ENCODE results near the gene AUTS2. TPM values are rescaled to one million over a fixed set of nuclear protein-coding genes. Genes with fewer than 3 reads are reported as not detected.

AUTS2 gene
- total RNA-seq, 2 donors from 2014 or later = 0.53 to 2.2 TPM

GRCh38 chr7:69635555-69636185 lies 37.4 kb downstream of the AUTS2 start:
- no peak overlapping the region for H3K27ac Mint-ChIP-seq
- DNase-seq (ENCODE audit: low spot score in 2 of 2) (no peak), ATAC-seq (no peak)
- no peaks in the 10 kb centered on the region for H3K9me3 Mint-ChIP-seq
- H3K36me3 Mint-ChIP-seq = no peaks in the 10 kb centered on the region

DNA sequence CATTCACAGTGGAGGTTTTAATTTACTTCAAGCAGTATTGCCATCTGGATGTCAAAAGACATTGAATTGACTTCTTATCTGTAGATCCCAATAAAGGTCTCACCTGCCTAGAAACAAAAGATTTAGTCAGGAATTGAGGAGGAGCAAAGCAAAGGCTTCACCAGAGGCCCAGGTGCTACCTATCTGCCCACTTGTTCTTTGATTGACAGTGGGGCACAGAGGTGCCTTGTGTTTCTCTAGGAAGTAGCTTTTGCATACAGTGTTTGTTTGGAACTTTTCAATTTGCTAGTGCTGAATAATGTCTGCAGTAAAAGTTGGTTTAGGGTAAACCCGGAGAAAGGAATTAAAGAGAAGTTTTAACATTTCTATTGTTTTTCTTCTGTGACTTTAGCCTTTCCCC lies 40.4 kb downstream of the AUTS2 start:
- Mint-ChIP-seq H3K36me3 (no peaks in the 10 kb centered on the region), H3K27ac (no peak overlapping the region), H3K9me3 (no peaks in the 10 kb centered on the region)
- DNase-seq (ENCODE audit: low spot score in 2 of 2) = no peak
- no peak for ATAC-seq

- no peaks in the 10 kb centered on the region for H3K36me3 Mint-ChIP-seq
- no peak for DNase-seq (ENCODE audit: low spot score in 2 of 2)
- no peak overlapping the region for H3K27ac Mint-ChIP-seq
- ATAC-seq = no peak
- no peaks in the 10 kb centered on the region for H3K9me3 Mint-ChIP-seq
These were observed 41.9 kb downstream of the AUTS2 start for GRCh38 chr7:69640216-69640615.

DNA sequence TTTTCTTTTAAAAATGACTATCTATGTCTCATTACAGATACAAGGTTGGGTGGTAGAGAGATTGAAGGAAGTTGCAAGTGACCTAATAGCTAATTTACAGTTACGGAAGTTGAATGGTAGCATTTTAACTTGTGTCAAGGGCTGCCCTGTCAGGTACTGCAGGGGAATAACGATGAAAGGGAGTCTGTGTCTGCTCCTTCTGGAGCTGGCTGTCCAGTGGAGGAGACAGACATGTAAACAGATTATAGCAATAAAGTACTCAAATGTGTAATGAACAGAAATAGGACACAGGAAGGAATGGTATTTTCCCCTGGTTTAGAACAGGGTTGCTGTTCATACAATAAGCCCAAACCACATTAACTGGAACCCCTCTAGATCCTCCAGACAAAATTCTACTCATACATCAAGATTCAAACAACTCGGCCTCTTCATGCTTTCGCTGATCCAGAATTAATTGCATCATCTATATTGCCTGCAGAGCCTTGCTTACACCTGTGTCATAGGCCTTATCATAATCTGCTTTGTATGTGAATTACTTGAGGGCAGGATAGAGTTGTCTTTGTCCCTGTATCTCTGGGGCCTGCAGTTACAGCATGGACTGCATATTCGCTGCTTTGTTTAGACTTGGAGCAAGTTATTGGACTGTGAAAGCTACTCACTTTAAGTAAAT lies 42.8 kb downstream of the AUTS2 start:
- Mint-ChIP-seq H3K9me3 (no peaks in the 10 kb centered on the region), H3K36me3 (no peaks in the 10 kb centered on the region), H3K27ac (no peak overlapping the region)
- ATAC-seq (no peak), DNase-seq (ENCODE audit: low spot score in 2 of 2) (no peak)

GRCh38 chr7:69643265-69643664 lies 45.0 kb downstream of the AUTS2 start:
- ATAC-seq (no peak), DNase-seq (ENCODE audit: low spot score in 2 of 2) (no peak)
- H3K36me3 Mint-ChIP-seq = no peaks in the 10 kb centered on the region
- H3K9me3 Mint-ChIP-seq = no peaks in the 10 kb centered on the region
- no peak overlapping the region for H3K27ac Mint-ChIP-seq

GRCh38 chr7:69643708-69644445 lies 45.6 kb downstream of the AUTS2 start:
- ATAC-seq (no peak), DNase-seq (ENCODE audit: low spot score in 2 of 2) (no peak)
- no peaks in the 10 kb centered on the region for H3K9me3 Mint-ChIP-seq
- H3K27ac Mint-ChIP-seq = no peak overlapping the region
- no peaks in the 10 kb centered on the region for H3K36me3 Mint-ChIP-seq

DNA sequence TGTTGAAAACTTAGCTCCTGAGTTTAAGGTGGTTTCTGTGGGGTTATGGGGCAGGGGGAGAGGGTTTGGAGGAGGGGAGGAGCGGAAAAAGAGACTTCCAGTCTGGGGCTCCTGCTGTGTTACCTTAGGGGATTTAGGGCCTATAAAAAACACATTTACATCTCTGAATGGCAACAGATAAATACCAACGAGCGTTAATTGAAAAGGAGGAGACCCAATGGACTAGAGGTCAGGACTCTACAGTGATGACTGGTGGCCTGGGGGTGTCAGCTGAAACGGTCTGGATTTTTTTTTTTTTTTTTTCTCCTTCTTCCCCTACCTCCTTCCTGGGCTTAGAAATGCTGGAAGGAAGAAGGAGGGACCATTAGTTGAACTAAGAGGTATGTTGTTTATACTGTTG lies 47.4 kb downstream of the AUTS2 start:
- no peak for ATAC-seq

GRCh38 chr7:69651101-69651590 lies 52.9 kb downstream of the AUTS2 start:
- Mint-ChIP-seq H3K27ac (no peak overlapping the region), H3K9me3 (no peaks in the 10 kb centered on the region), H3K36me3 (no peaks in the 10 kb centered on the region)
- ATAC-seq (peak in 1 of 2 donors; percentile 47), DNase-seq (ENCODE audit: low spot score in 2 of 2) (no peak)

More for the DNA sequence above, 47.4 kb downstream of the AUTS2 start:
- Mint-ChIP-seq H3K36me3 (no peaks in the 10 kb centered on the region), H3K9me3 (no peaks in the 10 kb centered on the region), H3K27ac (no peak overlapping the region)
- DNase-seq (ENCODE audit: low spot score in 2 of 2) = no peak

DNA sequence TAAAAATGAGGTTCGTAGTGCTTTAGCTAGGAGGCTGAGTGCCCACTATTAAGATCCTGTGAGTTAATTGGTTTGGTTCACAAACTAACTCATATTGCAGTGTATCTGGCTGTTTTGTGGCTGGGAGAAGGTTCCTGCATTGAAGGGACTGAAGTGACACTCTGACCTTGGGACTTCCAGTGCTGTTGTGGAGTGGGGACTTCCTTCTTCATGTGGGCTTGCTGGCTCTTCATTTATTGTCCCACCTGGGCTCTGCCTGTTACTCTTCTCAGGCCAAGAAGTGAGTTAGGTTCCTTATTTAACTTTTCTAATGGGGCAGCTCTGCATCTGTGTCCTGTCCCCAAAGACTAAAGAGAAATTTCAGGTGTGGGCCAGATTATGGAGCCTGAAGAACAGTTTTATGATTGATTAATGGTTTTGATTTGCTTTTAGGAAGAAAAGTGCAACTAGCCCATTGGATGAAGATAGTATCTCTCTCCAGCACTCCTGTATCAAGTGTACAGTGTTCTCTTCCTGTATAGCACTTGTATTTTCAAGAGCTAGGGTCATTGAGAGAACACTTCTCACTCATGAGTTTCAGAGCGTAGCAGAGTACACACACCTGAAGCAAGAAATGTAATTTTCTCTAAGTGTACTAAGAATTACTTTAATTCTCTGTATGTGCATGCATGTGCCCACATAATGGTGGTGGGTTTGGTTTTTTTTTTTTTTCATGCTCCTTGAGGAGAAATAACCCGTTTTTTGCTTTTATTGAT lies 54.8 kb downstream of the AUTS2 start:
- no peak for DNase-seq (ENCODE audit: low spot score in 2 of 2)
- Mint-ChIP-seq H3K27ac (no peak overlapping the region), H3K9me3 (no peaks in the 10 kb centered on the region), H3K36me3 (no peaks in the 10 kb centered on the region)
- ATAC-seq = no peak

DNA sequence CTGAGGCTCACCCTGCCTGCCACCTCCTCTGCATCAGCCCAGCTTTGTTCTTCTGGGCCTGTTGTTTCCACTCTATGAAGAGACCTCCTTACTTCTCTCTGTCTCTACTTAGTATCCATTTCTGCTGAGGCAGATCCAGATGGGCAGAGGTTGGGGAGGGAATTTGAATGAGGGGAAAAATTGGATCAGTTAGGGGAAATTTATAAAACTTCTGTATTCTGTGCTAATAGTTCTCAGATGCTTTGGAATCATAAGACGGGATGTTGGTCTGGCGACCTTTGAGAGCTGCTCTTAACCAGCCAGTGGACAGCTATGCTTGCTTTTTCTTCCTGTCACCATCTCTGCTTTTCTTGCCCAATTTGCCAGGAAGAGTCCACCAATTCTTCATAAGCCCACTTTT lies 55.5 kb downstream of the AUTS2 start:
- ATAC-seq (no peak), DNase-seq (ENCODE audit: low spot score in 2 of 2) (no peak)
- H3K27ac Mint-ChIP-seq = no peak overlapping the region
- H3K36me3 Mint-ChIP-seq = no peaks in the 10 kb centered on the region
- H3K9me3 Mint-ChIP-seq = no peaks in the 10 kb centered on the region

- H3K36me3 Mint-ChIP-seq = no peaks in the 10 kb centered on the region
- H3K9me3 Mint-ChIP-seq = no peaks in the 10 kb centered on the region
- no peak for DNase-seq (ENCODE audit: low spot score in 2 of 2)
- ATAC-seq = no peak
- no peak overlapping the region for H3K27ac Mint-ChIP-seq
These were observed 56.1 kb downstream of the AUTS2 start for GRCh38 chr7:69654381-69654780.

- H3K9me3 Mint-ChIP-seq = no peaks in the 10 kb centered on the region
- ATAC-seq = no peak
- H3K27ac Mint-ChIP-seq = no peak overlapping the region
- no peaks in the 10 kb centered on the region for H3K36me3 Mint-ChIP-seq
- DNase-seq (ENCODE audit: low spot score in 2 of 2) = no peak
These were observed 56.8 kb downstream of the AUTS2 start for GRCh38 chr7:69654849-69655707.

- ATAC-seq (no peak), DNase-seq (ENCODE audit: low spot score in 2 of 2) (no peak)
- Mint-ChIP-seq H3K9me3 (no peaks in the 10 kb centered on the region), H3K36me3 (no peaks in the 10 kb centered on the region), H3K27ac (no peak overlapping the region)
These were observed 57.8 kb downstream of the AUTS2 start for GRCh38 chr7:69656077-69656476.

GRCh38 chr7:69656890-69657289 lies 58.6 kb downstream of the AUTS2 start:
- ATAC-seq = no peak
- Mint-ChIP-seq H3K27ac (no peak overlapping the region), H3K9me3 (no peaks in the 10 kb centered on the region), H3K36me3 (no peaks in the 10 kb centered on the region)
- no peak for DNase-seq (ENCODE audit: low spot score in 2 of 2)

- no peaks in the 10 kb centered on the region for H3K36me3 Mint-ChIP-seq
- H3K27ac Mint-ChIP-seq = no peak overlapping the region
- DNase-seq (ENCODE audit: low spot score in 2 of 2) (no peak), ATAC-seq (no peak)
- no peaks in the 10 kb centered on the region for H3K9me3 Mint-ChIP-seq
These were observed 59.1 kb downstream of the AUTS2 start for GRCh38 chr7:69657331-69657730.

- DNase-seq (ENCODE audit: low spot score in 2 of 2) (no peak), ATAC-seq (no peak)
- H3K27ac Mint-ChIP-seq = no peak overlapping the region
- H3K9me3 Mint-ChIP-seq = no peaks in the 10 kb centered on the region
- H3K36me3 Mint-ChIP-seq = no peaks in the 10 kb centered on the region
These were observed 59.7 kb downstream of the AUTS2 start for GRCh38 chr7:69657985-69658384.

Measured in activated naive CD4-positive, alpha-beta T cell treated with anti-CD3 and anti-CD28 coated beads, Interleukin-2, amount 50 U/mL, for 72 hours (primary cell).